ENCODE measurements around the gene ATP6AP1.
A peak's percentile ranks its signal among the peaks of the same experiment; 100 is the strongest.

ATP6AP1 gene

GRCh38 chrX:154403192-154403591 lies 25.3 kb upstream of the ATP6AP1 start:
- WGBS, result 70% methylated on average over 7 of the region's 10 CpGs
- no peak overlapping the region for H2BK15ac ChIP-seq (ENCODE audit: low read depth, poor library complexity, severe bottlenecking)
- H3K4me3 ChIP-seq (ENCODE audit: insufficient read depth in 1 of 2, low read depth in 1 of 2, low read length in 2 of 2), result no peak overlapping the region
- no peak overlapping the region for H3K9ac ChIP-seq (ENCODE audit: low read length)
- H2AK5ac ChIP-seq (ENCODE audit: low read length, severe bottlenecking), result no peak overlapping the region
- no peak overlapping the region for H3K18ac ChIP-seq (ENCODE audit: low read depth in 1 of 2, low read length in 2 of 2)
- H3K14ac ChIP-seq (ENCODE audit: low read length in 2 of 2), result no peak overlapping the region
- peaks cover 8% of the 10 kb centered on the region for H3K9me3 ChIP-seq (ENCODE audit: control insufficient read depth, low read length)
- H2BK120ac ChIP-seq (ENCODE audit: low read depth, low read length), result no peak overlapping the region
- peaks cover 8% of the 10 kb centered on the region for H3K4me1 ChIP-seq (ENCODE audit: control insufficient read depth, insufficient read depth, low read depth, low read length)
- H2BK12ac ChIP-seq (ENCODE audit: low read length in 2 of 2), result no peak overlapping the region
- peaks cover 32 to 46% of the 10 kb centered on the region in 2 experiments for H3K36me3 ChIP-seq (ENCODE audit: control insufficient read depth in 1 of 2, insufficient read depth in 2 of 2, low read depth in 1 of 2, low read length in 2 of 2)
- no peak overlapping the region for H2AFZ ChIP-seq (ENCODE audit: low read depth, low read length)
- no peak overlapping the region for H2BK5ac ChIP-seq (ENCODE audit: low read depth, low read length, poor library complexity, severe bottlenecking)
- no peaks in the 10 kb centered on the region for H3K79me1 ChIP-seq (replicated peaks; ENCODE audit: low read length, poor library complexity, severe bottlenecking)
- no peak overlapping the region for H4K91ac ChIP-seq (ENCODE audit: low read length)
- no peak overlapping the region for H4K8ac ChIP-seq (ENCODE audit: low read length)
- H3K27me3 ChIP-seq (ENCODE audit: control insufficient read depth in 1 of 2, insufficient read depth in 1 of 2, low read length in 2 of 2), result no peaks in the 10 kb centered on the region
- H3K27ac ChIP-seq (ENCODE audit: low read length, poor library complexity, severe bottlenecking), result no peak overlapping the region
- no peak for DNase-seq
- H3K4ac ChIP-seq (ENCODE audit: low read depth in 1 of 2, low read length in 2 of 2), result no peak overlapping the region
- H3K23ac ChIP-seq (ENCODE audit: low read length in 2 of 2), result no peak overlapping the region
- H3K4me2 ChIP-seq (ENCODE audit: low read length, poor library complexity, severe bottlenecking), result no peak overlapping the region

- Histone ChIP-seq H4K8ac (ENCODE audit: low read length) (no peak overlapping the region), H3K9me3 (ENCODE audit: control insufficient read depth, low read length) (peaks cover 7% of the 10 kb centered on the region), H3K18ac (ENCODE audit: low read depth in 1 of 2, low read length in 2 of 2) (no peak overlapping the region), H3K79me1 (replicated peaks; ENCODE audit: low read length, poor library complexity, severe bottlenecking) (no peaks in the 10 kb centered on the region), H4K91ac (ENCODE audit: low read length) (no peak overlapping the region), H2AK5ac (ENCODE audit: low read length, severe bottlenecking) (no peak overlapping the region), H3K4ac (ENCODE audit: low read depth in 1 of 2, low read length in 2 of 2) (no peak overlapping the region), H3K9ac (ENCODE audit: low read length) (no peak overlapping the region), H3K4me1 (ENCODE audit: control insufficient read depth, insufficient read depth, low read depth, low read length) (peaks cover 12% of the 10 kb centered on the region), H3K27ac (ENCODE audit: low read length, poor library complexity, severe bottlenecking) (no peak overlapping the region), H3K36me3 (ENCODE audit: control insufficient read depth in 1 of 2, insufficient read depth in 2 of 2, low read depth in 1 of 2, low read length in 2 of 2) (peaks cover 31 to 46% of the 10 kb centered on the region in 2 experiments), H3K23ac (ENCODE audit: low read length in 2 of 2) (no peak overlapping the region), H2AFZ (ENCODE audit: low read depth, low read length) (no peak overlapping the region), H3K4me3 (ENCODE audit: insufficient read depth in 1 of 2, low read depth in 1 of 2, low read length in 2 of 2) (no peak overlapping the region), H2BK15ac (ENCODE audit: low read depth, poor library complexity, severe bottlenecking) (no peak overlapping the region), H2BK12ac (ENCODE audit: low read length in 2 of 2) (no peak overlapping the region), H2BK5ac (ENCODE audit: low read depth, low read length, poor library complexity, severe bottlenecking) (no peak overlapping the region), H3K27me3 (ENCODE audit: control insufficient read depth in 1 of 2, insufficient read depth in 1 of 2, low read length in 2 of 2) (no peaks in the 10 kb centered on the region), H2BK120ac (ENCODE audit: low read depth, low read length) (no peak overlapping the region), H3K14ac (ENCODE audit: low read length in 2 of 2) (no peak overlapping the region), H3K4me2 (ENCODE audit: low read length, poor library complexity, severe bottlenecking) (no peak overlapping the region)
- no peak for DNase-seq
- WGBS, result 93% methylated on average over 3 of the region's 4 CpGs
These were observed 24.6 kb upstream of the ATP6AP1 start for GRCh38 chrX:154403858-154404257.

GRCh38 chrX:154404625-154405192 lies 23.8 kb upstream of the ATP6AP1 start:
- no peak overlapping the region for H3K14ac ChIP-seq (ENCODE audit: low read length in 2 of 2)
- no peak overlapping the region for H2AFZ ChIP-seq (ENCODE audit: low read depth, low read length)
- no peak overlapping the region for H3K23ac ChIP-seq (ENCODE audit: low read length in 2 of 2)
- no peaks in the 10 kb centered on the region for H3K9me3 ChIP-seq (ENCODE audit: control insufficient read depth, low read length)
- H2AK5ac ChIP-seq (ENCODE audit: low read length, severe bottlenecking), result no peak overlapping the region
- H3K4me3 ChIP-seq (ENCODE audit: insufficient read depth in 1 of 2, low read depth in 1 of 2, low read length in 2 of 2), result no peak overlapping the region
- no peak for DNase-seq
- H3K18ac ChIP-seq (ENCODE audit: low read depth in 1 of 2, low read length in 2 of 2), result no peak overlapping the region
- H3K4me1 ChIP-seq (ENCODE audit: control insufficient read depth, insufficient read depth, low read depth, low read length), result peaks cover 17% of the 10 kb centered on the region
- peaks cover 2% of the 10 kb centered on the region for H3K79me1 ChIP-seq (replicated peaks; ENCODE audit: low read length, poor library complexity, severe bottlenecking)
- H3K27ac ChIP-seq (ENCODE audit: low read length, poor library complexity, severe bottlenecking), result no peak overlapping the region
- H3K36me3 ChIP-seq (ENCODE audit: control insufficient read depth in 1 of 2, insufficient read depth in 2 of 2, low read depth in 1 of 2, low read length in 2 of 2), result peaks cover 22 to 39% of the 10 kb centered on the region in 2 experiments
- 98% methylated on average over 16 of the region's 16 CpGs for WGBS
- H3K4ac ChIP-seq (ENCODE audit: low read depth in 1 of 2, low read length in 2 of 2), result no peak overlapping the region
- H4K8ac ChIP-seq (ENCODE audit: low read length), result no peak overlapping the region
- no peak overlapping the region for H2BK15ac ChIP-seq (ENCODE audit: low read depth, poor library complexity, severe bottlenecking)
- H2BK120ac ChIP-seq (ENCODE audit: low read depth, low read length), result no peak overlapping the region
- H4K91ac ChIP-seq (ENCODE audit: low read length), result no peak overlapping the region
- no peak overlapping the region for H3K4me2 ChIP-seq (ENCODE audit: low read length, poor library complexity, severe bottlenecking)
- H3K9ac ChIP-seq (ENCODE audit: low read length), result no peak overlapping the region
- H3K27me3 ChIP-seq (ENCODE audit: control insufficient read depth in 1 of 2, insufficient read depth in 1 of 2, low read length in 2 of 2), result no peaks in the 10 kb centered on the region
- H2BK5ac ChIP-seq (ENCODE audit: low read depth, low read length, poor library complexity, severe bottlenecking), result no peak overlapping the region
- H2BK12ac ChIP-seq (ENCODE audit: low read length in 2 of 2), result no peak overlapping the region

GRCh38 chrX:154408659-154409221 lies 19.7 kb upstream of the ATP6AP1 start:
- H3K4me2 ChIP-seq (ENCODE audit: low read length, poor library complexity, severe bottlenecking), result peak overlapping the region; percentile 56
- no peak overlapping the region for H4K8ac ChIP-seq (ENCODE audit: low read length)
- 43% methylated on average over 7 of the region's 10 CpGs for WGBS
- H2BK12ac ChIP-seq (ENCODE audit: low read length in 2 of 2), result peak overlapping the region in 1 of 2 experiments; percentile 78
- H2BK120ac ChIP-seq (ENCODE audit: low read depth, low read length), result no peak overlapping the region
- H3K27ac ChIP-seq (ENCODE audit: low read length, poor library complexity, severe bottlenecking), result peak overlapping the region; percentile 61
- H3K9me3 ChIP-seq (ENCODE audit: control insufficient read depth, low read length), result no peaks in the 10 kb centered on the region
- H2BK15ac ChIP-seq (ENCODE audit: low read depth, poor library complexity, severe bottlenecking), result no peak overlapping the region
- H3K18ac ChIP-seq (ENCODE audit: low read depth in 1 of 2, low read length in 2 of 2), result peak overlapping the region; percentile 37 to 70
- no peak overlapping the region for H2BK5ac ChIP-seq (ENCODE audit: low read depth, low read length, poor library complexity, severe bottlenecking)
- peaks cover 5% of the 10 kb centered on the region for H3K79me1 ChIP-seq (replicated peaks; ENCODE audit: low read length, poor library complexity, severe bottlenecking)
- no peak overlapping the region for H4K91ac ChIP-seq (ENCODE audit: low read length)
- peaks cover 17% of the 10 kb centered on the region for H3K4me1 ChIP-seq (ENCODE audit: control insufficient read depth, insufficient read depth, low read depth, low read length)
- no peak overlapping the region for H2AFZ ChIP-seq (ENCODE audit: low read depth, low read length)
- peak overlapping the region in 1 of 2 experiments; percentile 58 for H3K4ac ChIP-seq (ENCODE audit: low read depth in 1 of 2, low read length in 2 of 2)
- H3K27me3 ChIP-seq (ENCODE audit: control insufficient read depth in 1 of 2, insufficient read depth in 1 of 2, low read length in 2 of 2), result peaks cover 0 to 2% of the 10 kb centered on the region in 2 experiments
- H3K36me3 ChIP-seq (ENCODE audit: control insufficient read depth in 1 of 2, insufficient read depth in 2 of 2, low read depth in 1 of 2, low read length in 2 of 2), result peaks cover 3 to 20% of the 10 kb centered on the region in 2 experiments
- no peak overlapping the region for H3K23ac ChIP-seq (ENCODE audit: low read length in 2 of 2)
- DNase-seq, result no peak
- H3K9ac ChIP-seq (ENCODE audit: low read length), result peak overlapping the region; percentile 61
- no peak overlapping the region for H2AK5ac ChIP-seq (ENCODE audit: low read length, severe bottlenecking)
- H3K14ac ChIP-seq (ENCODE audit: low read length in 2 of 2), result peak overlapping the region in 1 of 2 experiments; percentile 55
- peak overlapping the region; percentile 40 to 50 for H3K4me3 ChIP-seq (ENCODE audit: insufficient read depth in 1 of 2, low read depth in 1 of 2, low read length in 2 of 2)

All from mesenchymal stem cell (in vitro differentiated cells and primary cell).